ENCODE results near the gene HPCAL1. TPM values are rescaled to one million over a fixed set of nuclear protein-coding genes. Genes with fewer than 3 reads are reported as not detected.

Gene HPCAL1
- total RNA-seq, 6 experiments from 2014 or later, result 36.3 to 60.3 (median 57.2) TPM

GRCh38 chr2:10303181-10303693 lies 533 bp downstream of the HPCAL1 start:
- Mint-ChIP-seq H3K4me1 (ENCODE audit: low read depth) (peaks cover 28% of the 10 kb centered on the region), H3K36me3 (ENCODE audit: low read depth) (no peaks in the 10 kb centered on the region), H3K27ac (peak overlapping the region; percentile 48), H3K9me3 (peaks cover 6% of the 10 kb centered on the region; the same call in 1 of the 2 replicates), H3K27me3 (ENCODE audit: insufficient read depth) (peaks cover 1% of the 10 kb centered on the region; the same call in 1 of the 2 replicates), H3K4me3 (peak overlapping the region; percentile 96)
- no peak for TF ChIP-seq CTCF (IDR thresholded peaks at IDR 0.05)
- DNase-seq, result no peak

- Mint-ChIP-seq H3K36me3 (ENCODE audit: low read depth) (no peaks in the 10 kb centered on the region), H3K4me3 (peak overlapping the region; percentile 96), H3K27ac (no peak overlapping the region), H3K27me3 (ENCODE audit: insufficient read depth) (peaks cover 1% of the 10 kb centered on the region; the same call in 1 of the 2 replicates), H3K9me3 (peaks cover 1% of the 10 kb centered on the region; the same call in 1 of the 2 replicates), H3K4me1 (ENCODE audit: low read depth) (peaks cover 22% of the 10 kb centered on the region)
- peak; percentile 33 for DNase-seq
- peak; percentile 58 for TF ChIP-seq CTCF (IDR thresholded peaks at IDR 0.05)
Measured at GRCh38 chr2:10303694-10304378, 1.1 kb downstream of the HPCAL1 start.

- no peaks in the 10 kb centered on the region for H3K36me3 Mint-ChIP-seq (ENCODE audit: low read depth)
- H3K4me3 Mint-ChIP-seq, result peak overlapping the region; percentile 96
- H3K9me3 Mint-ChIP-seq, result no peaks in the 10 kb centered on the region
- peaks cover 21% of the 10 kb centered on the region for H3K4me1 Mint-ChIP-seq (ENCODE audit: low read depth)
- no peak for TF ChIP-seq CTCF (IDR thresholded peaks at IDR 0.05)
- H3K27me3 Mint-ChIP-seq (ENCODE audit: insufficient read depth), result peaks cover 1% of the 10 kb centered on the region; the same call in 1 of the 2 replicates
- peak overlapping the region; percentile 44; the same call in 1 of the 2 replicates for H3K27ac Mint-ChIP-seq
- no peak for DNase-seq
Measured at GRCh38 chr2:10304458-10305253, 2.0 kb downstream of the HPCAL1 start.

GRCh38 chr2:10305254-10305635 lies 2.5 kb downstream of the HPCAL1 start:
- no peaks in the 10 kb centered on the region for H3K36me3 Mint-ChIP-seq (ENCODE audit: low read depth)
- DNase-seq, result no peak

More at GRCh38 chr2:10305254-10305635, 2.5 kb downstream of the HPCAL1 start:
- Mint-ChIP-seq H3K27ac (peak overlapping the region; percentile 14; the same call in 1 of the 2 replicates), H3K9me3 (no peaks in the 10 kb centered on the region), H3K4me3 (peak overlapping the region; percentile 96; the same call in 1 of the 2 replicates), H3K27me3 (ENCODE audit: insufficient read depth) (peaks cover 1% of the 10 kb centered on the region; the same call in 1 of the 2 replicates), H3K4me1 (ENCODE audit: low read depth) (peaks cover 21% of the 10 kb centered on the region)
- no peak for TF ChIP-seq CTCF (IDR thresholded peaks at IDR 0.05)
